H9 (cell line): ENCODE measurements around the gene GSX2. TPM values are rescaled to one million over a fixed set of nuclear protein-coding genes. Genes with fewer than 3 reads are reported as not detected.

ENCODE experiments used
- DNase-seq: peaks from one replicate; pipeline ENCODE4 v3.0.0-alpha.2; 2017
- H2AFZ ChIP-seq: one replicate; pipeline ENCODE4 v1.6.1; 2013; ENCODE audit warnings: mild to moderate bottlenecking, low read length, control low read depth, moderate library complexity
- H2AK5ac ChIP-seq: 2 replicates; pipeline ENCODE4 v1.6.1; 2013; ENCODE audit warnings: low read length, control low read depth, mixed read lengths; ENCODE audit not compliant: insufficient read length
- H2BK120ac ChIP-seq: one replicate; pipeline ENCODE4 v1.6.1; 2013; ENCODE audit warnings: low read depth, mild to moderate bottlenecking, low read length, control low read depth, inconsistent platforms; ENCODE audit not compliant: poor library complexity, severe bottlenecking
- H2BK12ac ChIP-seq: 2 replicates; pipeline ENCODE4 v1.6.1; 2013; ENCODE audit warnings: low read length, control low read depth, mixed read lengths, low read depth; ENCODE audit not compliant: insufficient read length
- H2BK15ac ChIP-seq: 2 replicates; pipeline ENCODE4 v1.6.1; 2013; ENCODE audit warnings: low read depth, low read length, control low read depth
- H2BK20ac ChIP-seq: one replicate; pipeline ENCODE4 v1.6.1; 2013; ENCODE audit warnings: low read depth, mild to moderate bottlenecking, low read length, control low read depth, inconsistent platforms; ENCODE audit not compliant: poor library complexity, severe bottlenecking
- H2BK5ac ChIP-seq: 2 replicates; pipeline ENCODE4 v1.6.1; 2013; ENCODE audit warnings: low read length, control low read depth, mixed read lengths; ENCODE audit not compliant: insufficient read length
- H3K14ac ChIP-seq: 2 replicates; pipeline ENCODE4 v1.6.1; 2013; ENCODE audit warnings: low read length, control low read depth; ENCODE audit not compliant: insufficient read depth
- H3K18ac ChIP-seq: 2 replicates; pipeline ENCODE4 v1.6.1; 2013; ENCODE audit warnings: low read depth, mild to moderate bottlenecking, mixed read lengths, low read length, control low read depth; ENCODE audit not compliant: insufficient read length
- H3K23ac ChIP-seq: 2 replicates; pipeline ENCODE4 v1.6.1; 2013; ENCODE audit warnings: low read length, control low read depth, mixed read lengths, low read depth; ENCODE audit not compliant: insufficient read length
- H3K23me2 ChIP-seq: 2 replicates; pipeline ENCODE4 v1.6.1; 2013; ENCODE audit warnings: low read depth, mild to moderate bottlenecking, mixed read lengths, low read length, control low read depth; ENCODE audit not compliant: insufficient read length, poor library complexity, severe bottlenecking
- H3K27ac ChIP-seq: 2 replicates; pipeline ENCODE4 v1.5.1; 2013; ENCODE audit warnings: low read length, control low read depth, mixed read lengths, low read depth; ENCODE audit not compliant: insufficient read length
- H3K27me3 ChIP-seq: 2 replicates; pipeline ENCODE4 v1.6.1; 2013; ENCODE audit warnings: low read length, control low read depth, inconsistent platforms; ENCODE audit not compliant: insufficient read depth
- H3K4ac ChIP-seq: 2 replicates; pipeline ENCODE4 v1.6.1; 2013; ENCODE audit warnings: low read depth, mild to moderate bottlenecking, control low read depth, inconsistent platforms, low read length, moderate library complexity
- H3K4me1 ChIP-seq: 2 replicates; pipeline ENCODE4 v1.6.1; 2013; ENCODE audit warnings: low read length, control low read depth, inconsistent platforms; ENCODE audit not compliant: insufficient read depth
- H3K4me2 ChIP-seq: 2 replicates; pipeline ENCODE4 v1.6.1; 2013; ENCODE audit warnings: low read length, control low read depth, mixed read lengths; ENCODE audit not compliant: insufficient read length, insufficient read depth
- H3K56ac ChIP-seq: 2 replicates; pipeline ENCODE4 v1.6.1; 2013; ENCODE audit warnings: low read depth, mild to moderate bottlenecking, mixed read lengths, low read length, control low read depth; ENCODE audit not compliant: insufficient read length
- H3K79me1 ChIP-seq: 2 replicates; pipeline ENCODE4 v1.6.1; 2013; ENCODE audit warnings: low read depth, mild to moderate bottlenecking, moderate library complexity, low read length, control low read depth, inconsistent platforms; ENCODE audit not compliant: insufficient read depth, poor library complexity, severe bottlenecking
- H3K79me2 ChIP-seq: 2 replicates; pipeline ENCODE4 v1.6.1; 2013; ENCODE audit warnings: low read length, control low read depth, inconsistent platforms; ENCODE audit not compliant: insufficient read depth
- H3K9ac ChIP-seq: 2 replicates; pipeline ENCODE4 v1.6.1; 2013; ENCODE audit warnings: low read length, control low read depth, mixed read lengths; ENCODE audit not compliant: insufficient read length; ENCODE audit errors: extremely low read depth
- H3K9me3 ChIP-seq: one replicate; pipeline ENCODE4 v1.6.1; 2013; ENCODE audit warnings: low read depth, low read length, inconsistent platforms; ENCODE audit not compliant: control insufficient read depth
- H3T11ph ChIP-seq: one replicate; pipeline ENCODE4 v1.6.1; 2013; ENCODE audit warnings: mild to moderate bottlenecking, low read length, control low read depth, inconsistent platforms
- H4K20me1 ChIP-seq: one replicate; pipeline ENCODE4 v1.6.1; 2013; ENCODE audit not compliant: control insufficient read depth, insufficient read length, insufficient read depth
- H4K5ac ChIP-seq: 2 replicates; pipeline ENCODE4 v1.6.1; 2013; ENCODE audit warnings: low read depth, mild to moderate bottlenecking, mixed read lengths, low read length, control low read depth; ENCODE audit not compliant: insufficient read length
- H4K8ac ChIP-seq: replicated peaks from 2 replicates; pipeline ENCODE4 v1.6.1; 2013; ENCODE audit warnings: low read length, control low read depth, mixed read lengths, low read depth; ENCODE audit not compliant: insufficient read length
- H4K91ac ChIP-seq: 2 replicates; pipeline ENCODE4 v1.6.1; 2013; ENCODE audit warnings: low read depth, mild to moderate bottlenecking, moderate library complexity, mixed read lengths, low read length, control low read depth; ENCODE audit not compliant: insufficient read length
- H3K27ac Mint-ChIP-seq, 3 experiments: 2 replicates in 2 of 3; 3 replicates in 1 of 3; pipeline ENCODE4 v1.8.0; 2020 to 2021; ENCODE audit warnings: mixed read lengths in 3 of 3, mild to moderate bottlenecking in 1 of 3, moderate library complexity in 1 of 3
- H3K27me3 Mint-ChIP-seq: 2 replicates; pipeline ENCODE4 v1.8.0; 2021; ENCODE audit warnings: low read depth, mild to moderate bottlenecking, moderate library complexity, mixed read lengths
- H3K36me3 Mint-ChIP-seq, 3 experiments: 2 replicates in 2 of 3; 3 replicates in 1 of 3; pipeline ENCODE4 v1.8.0; 2020 to 2021; ENCODE audit warnings: low read depth in 3 of 3, mixed read lengths in 3 of 3; ENCODE audit not compliant: insufficient read depth in 1 of 3
- H3K4me1 Mint-ChIP-seq, 2 experiments: 2 replicates each; pipeline ENCODE4 v1.8.0; 2020; ENCODE audit warnings: mixed read lengths in 2 of 2
- H3K4me3 Mint-ChIP-seq, 2 experiments: 2 replicates in 1 of 2; 3 replicates in 1 of 2; pipeline ENCODE4 v1.8.0; 2020 to 2021; ENCODE audit warnings: mild to moderate bottlenecking in 2 of 2, mixed read lengths in 2 of 2, moderate library complexity in 1 of 2
- H3K9me3 Mint-ChIP-seq, 2 experiments: 2 replicates in 1 of 2; 3 replicates in 1 of 2; pipeline ENCODE4 v1.8.0; 2020; ENCODE audit warnings: mild to moderate bottlenecking in 2 of 2, mixed read lengths in 2 of 2, moderate library complexity in 1 of 2
- CTCF ChIP-seq: fragments of 200-600 bp; sonication (generic); conservative IDR thresholded peaks from 3 replicates; pipeline ENCODE4 v1.8.0; 2021; ENCODE audit warnings: antibody characterized with exemption, mild to moderate bottlenecking
- WGBS: extraction: QIAGEN DNeasy Blood & Tissue Kit; methylation state at CpG from one replicate; pipeline ENCODE4 v1.1.7; 2013; ENCODE audit warnings: missing lambda C conversion rate, low lambda C conversion rate, mixed read lengths; ENCODE audit not compliant: insufficient read length; ENCODE audit errors: extremely low coverage; 5-methylcytosine and 5-hydroxymethylcytosine counted together
- total RNA-seq: library from RNA; stranded (reverse); gene quantifications from 2 replicates; pipeline ENCODE4 v1.2.1, GENCODE V29; 2021

GSX2 gene
- total RNA-seq, 1 experiment from 2014 or later = not detected

GRCh38 chr4:54058171-54058570 is 41.8 kb upstream of the GSX2 start:
- Histone ChIP-seq H2BK12ac (no peak overlapping the region), H3K27ac (no peak overlapping the region), H3K18ac (no peak overlapping the region), H2BK5ac (no peak overlapping the region), H3K79me1 (peaks cover 7% of the 10 kb centered on the region), H3K4me1 (no peaks in the 10 kb centered on the region; the same call in 1 of the 2 replicates), H4K91ac (no peak overlapping the region), H3K4me2 (no peak overlapping the region), H2BK15ac (no peak overlapping the region), H2BK120ac (no peak overlapping the region), H3K14ac (no peak overlapping the region), H4K5ac (no peak overlapping the region), H2AK5ac (no peak overlapping the region), H3K79me2 (no peaks in the 10 kb centered on the region), H3K4ac (no peak overlapping the region), H2BK20ac (no peak overlapping the region), H4K8ac (no peak overlapping the region), H3K9ac (no peak overlapping the region), H3K23ac (no peak overlapping the region), H3T11ph (no peak overlapping the region), H4K20me1 (no peaks in the 10 kb centered on the region), H3K56ac (no peak overlapping the region), H3K23me2 (no peaks in the 10 kb centered on the region), H3K9me3 (no peaks in the 10 kb centered on the region), H2AFZ (no peak overlapping the region), H3K27me3 (no peaks in the 10 kb centered on the region)
- Mint-ChIP-seq H3K4me1 (peaks cover 18 to 31% of the 10 kb centered on the region in 2 experiments), H3K27me3 (no peaks in the 10 kb centered on the region), H3K27ac (no peak overlapping the region; a peak in 1 of 7 replicates), H3K36me3 (no peaks in the 10 kb centered on the region), H3K9me3 (no peaks in the 10 kb centered on the region), H3K4me3 (no peak overlapping the region)
- WGBS = no CpG with 5 or more reads among the region's 3 CpGs
- no peak for DNase-seq
- TF ChIP-seq CTCF = no peak
